Dedifferentiated amniotic fluid mesenchymal stem cell (primary cell): Measurements from ENCODE around the gene IFNA1.
"Not testable (repeated sequence)": the region's sequence is repeated elsewhere in the genome, so short reads cannot be mapped to it uniquely, and the experiment has no call there.

Source experiments
- DNase-seq: peaks from one replicate; pipeline ENCODE4 v3.0.0-alpha.2; 2016; ENCODE audit errors: extremely low spot score

IFNA1 gene

DNA sequence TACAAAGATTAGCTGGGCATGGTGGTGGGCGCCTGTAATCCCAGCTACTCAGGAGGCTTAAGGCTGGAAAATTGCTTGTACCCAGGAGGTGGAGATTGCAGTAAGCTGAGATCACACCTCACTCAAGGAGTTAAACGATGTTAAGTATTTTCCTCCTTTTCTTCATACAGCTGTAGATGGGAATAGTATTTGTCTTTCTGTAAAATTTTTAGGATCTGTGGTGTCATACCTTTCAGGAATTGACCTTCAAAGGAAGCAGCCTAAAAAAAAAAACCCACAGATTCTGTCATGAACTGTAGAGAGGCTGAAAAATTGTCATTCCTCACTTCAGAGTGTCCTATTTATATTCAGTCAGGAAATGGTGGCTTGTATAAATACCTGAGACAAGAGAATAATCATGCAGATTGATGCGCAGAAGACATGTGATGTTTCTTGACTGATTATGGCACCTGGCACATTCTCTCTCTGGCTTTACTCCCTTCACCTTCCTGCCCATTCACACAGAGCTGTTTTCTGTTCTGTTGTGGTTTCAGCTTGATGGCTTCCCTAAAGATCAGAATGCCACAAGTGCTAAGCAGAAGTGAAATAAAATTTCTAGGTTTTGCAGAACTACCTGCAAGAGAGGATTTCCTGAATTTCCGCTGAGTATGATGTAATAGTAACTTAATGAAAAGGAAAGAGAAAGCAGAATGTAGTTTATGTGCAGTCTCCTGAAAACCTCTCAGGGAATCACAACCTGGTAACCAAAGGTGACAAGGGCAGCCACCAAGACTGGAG is 3.8 kb downstream of the IFNA1 start:
- no peak for DNase-seq

DNA sequence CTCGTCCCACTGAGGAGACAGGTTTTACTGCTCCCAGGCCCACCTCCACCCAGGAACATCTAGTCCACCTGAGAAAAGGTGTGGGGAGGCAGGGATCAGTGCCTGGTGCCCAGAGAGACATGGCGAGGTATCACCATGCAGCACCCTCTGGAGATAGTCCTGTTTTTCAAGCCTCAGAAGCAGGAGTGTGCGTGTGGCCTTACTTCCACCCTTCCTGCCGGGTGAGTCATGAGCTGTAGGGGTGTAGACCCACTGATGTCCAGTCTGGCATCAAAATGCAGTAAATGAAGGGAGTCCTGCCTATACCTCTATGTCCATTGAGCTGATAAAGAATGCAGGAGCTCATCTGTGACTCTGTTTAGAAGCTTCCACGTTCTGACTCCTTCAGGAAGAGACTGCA is 9.1 kb downstream of the IFNA1 start:
- DNase-seq = not testable (repeated sequence)

DNA sequence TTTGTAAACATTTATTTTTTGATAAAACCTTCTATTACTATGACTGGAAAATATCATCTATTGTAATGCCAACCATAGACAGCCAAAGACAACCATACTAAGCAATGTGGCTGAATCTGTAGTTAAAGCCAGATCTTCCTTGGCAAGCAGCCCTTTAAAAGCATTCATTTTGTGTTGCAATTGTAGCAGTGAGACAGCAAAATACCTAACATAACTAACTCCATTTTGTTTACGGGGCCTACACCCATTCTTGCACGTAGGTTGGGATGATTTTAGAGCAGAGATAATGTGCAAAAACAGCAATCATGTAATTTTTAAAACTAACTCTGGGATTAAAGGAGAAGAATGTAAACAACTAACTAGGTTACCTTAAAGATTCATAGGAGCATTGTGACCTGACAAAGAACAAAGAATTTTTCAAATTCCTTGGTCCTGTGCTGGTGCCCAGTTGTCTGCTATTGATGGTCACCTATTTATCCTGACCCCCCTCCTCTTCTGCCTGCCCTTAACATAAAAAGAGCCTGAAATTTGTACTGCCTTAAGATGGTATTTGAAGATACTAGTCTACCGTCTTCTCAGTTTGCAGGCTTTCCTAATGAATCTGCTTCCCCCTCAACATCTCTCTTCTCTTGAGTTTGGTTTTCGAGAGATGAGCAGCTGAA is 10.6 kb downstream of the IFNA1 start:
- no peak for DNase-seq

DNA sequence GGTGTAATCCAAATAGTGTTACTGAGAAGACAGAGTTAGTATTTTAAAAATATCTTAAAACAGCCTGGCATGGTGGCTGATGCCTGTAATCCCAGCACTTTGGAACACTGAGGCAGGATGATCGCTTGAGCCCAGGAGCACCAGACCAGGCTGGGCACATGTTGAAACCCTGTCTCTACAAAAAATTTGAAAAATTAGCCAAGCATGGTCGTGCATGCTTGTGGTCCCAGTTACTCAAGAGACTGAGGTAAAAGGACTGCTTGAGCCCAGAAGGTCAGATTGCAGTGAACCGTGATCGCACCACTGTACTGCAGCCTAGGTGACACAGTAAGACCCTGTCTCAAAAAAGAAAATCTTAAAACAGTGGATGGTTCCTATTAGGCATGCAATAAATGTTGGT is 12.4 kb downstream of the IFNA1 start:
- no peak for DNase-seq

GRCh38 chr9:21454149-21454548 is 13.9 kb downstream of the IFNA1 start:
- no peak for DNase-seq

DNA sequence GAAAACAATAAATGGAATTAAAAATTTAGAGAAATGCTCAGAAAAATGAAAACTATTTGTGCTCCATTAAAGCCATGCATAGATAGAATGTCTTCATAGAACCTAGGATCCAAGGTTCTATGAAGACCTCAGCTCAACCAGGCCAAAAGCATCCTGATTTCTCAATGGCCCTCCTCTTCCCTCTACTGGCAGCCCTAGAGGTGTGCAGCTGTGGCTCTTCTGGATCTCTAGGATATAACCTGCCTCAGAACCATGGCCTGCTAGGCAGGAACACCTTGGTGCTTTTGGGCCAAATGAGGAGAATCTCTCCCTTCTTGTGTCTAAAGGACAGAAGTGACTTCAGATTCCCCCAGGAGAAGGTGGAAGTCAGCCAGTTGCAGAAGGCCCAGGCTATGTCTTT is 15.1 kb downstream of the IFNA1 start:
- no peak for DNase-seq

DNA sequence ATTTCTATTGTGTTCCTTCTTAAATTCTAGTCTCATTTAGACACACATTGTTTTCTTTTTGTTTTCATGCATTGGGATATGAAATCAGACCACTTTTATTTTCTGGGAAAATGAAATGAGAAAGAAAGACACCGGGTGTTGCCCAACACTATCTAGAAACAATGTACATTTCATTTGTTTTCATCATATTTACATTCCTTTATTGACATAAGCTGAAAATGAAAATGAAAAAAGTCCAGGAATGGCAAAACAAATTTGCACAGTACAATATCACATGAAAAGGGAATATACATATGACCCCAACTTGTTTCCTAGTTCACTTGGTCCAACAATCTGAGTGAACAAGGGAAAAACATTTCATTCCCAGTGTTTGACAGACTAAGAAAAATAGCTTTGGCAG is 21.1 kb downstream of the IFNA1 start:
- DNase-seq = peak; percentile 45

DNA sequence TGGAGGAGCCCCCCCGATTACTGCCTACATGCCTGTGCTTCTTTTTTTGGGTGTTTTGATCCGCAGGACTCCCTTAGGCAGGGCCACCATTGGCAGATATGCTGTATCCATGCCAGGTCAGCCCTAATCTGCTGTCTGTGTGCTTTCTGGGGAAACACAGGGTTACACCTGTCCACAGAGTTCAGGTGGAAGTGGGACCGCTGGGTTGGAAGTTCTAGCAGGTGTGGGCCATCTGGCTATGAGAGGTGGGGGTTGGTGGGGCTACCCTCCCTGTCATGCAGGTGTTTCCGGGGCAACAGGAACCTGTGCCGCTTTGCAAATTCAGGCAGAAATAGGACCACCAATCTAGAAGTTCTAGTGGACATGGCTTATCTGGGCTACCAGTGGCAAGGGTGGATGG is 24.9 kb downstream of the IFNA1 start:
- no peak for DNase-seq

GRCh38 chr9:21465859-21466518 is 25.8 kb downstream of the IFNA1 start:
- DNase-seq = peak; percentile 81

DNA sequence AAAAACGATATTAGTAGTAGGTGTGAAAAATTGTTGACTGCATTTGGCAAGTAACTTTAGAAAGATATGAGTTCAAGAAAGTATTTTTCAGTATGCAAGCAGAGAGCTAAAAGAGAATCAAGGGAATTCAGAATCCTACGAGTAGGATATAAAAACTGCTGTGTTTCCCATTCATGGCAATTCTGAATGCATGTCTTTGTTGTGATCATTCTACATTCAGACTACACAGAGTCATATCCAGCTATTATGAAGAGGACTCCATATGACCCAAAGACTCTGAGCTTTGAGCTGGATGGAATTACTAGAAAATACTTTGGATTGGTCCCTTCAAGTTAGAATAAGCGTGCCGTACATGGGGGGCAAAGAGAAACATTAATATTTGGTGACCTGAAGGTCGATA is 29.9 kb downstream of the IFNA1 start:
- DNase-seq = no peak

DNA sequence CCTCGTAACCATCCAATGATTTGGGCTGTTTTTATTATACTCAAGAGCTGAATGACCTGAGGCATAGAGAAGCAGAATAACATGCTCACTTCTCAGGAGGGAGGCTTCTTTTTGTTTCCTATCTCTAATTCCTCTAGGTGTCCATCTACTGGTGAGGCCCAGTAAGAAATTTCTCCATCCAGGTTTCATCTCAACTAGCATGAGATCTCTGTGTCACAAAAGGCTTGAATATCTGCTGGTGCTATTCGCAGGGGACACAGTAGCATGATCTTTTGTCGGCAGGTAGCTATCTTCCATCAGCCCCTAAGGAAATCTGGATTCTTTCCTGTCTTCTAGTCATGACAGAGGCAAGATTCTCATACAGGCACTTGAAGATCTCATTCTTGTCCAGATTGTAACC is 33.0 kb downstream of the IFNA1 start:
- DNase-seq = no peak

DNA sequence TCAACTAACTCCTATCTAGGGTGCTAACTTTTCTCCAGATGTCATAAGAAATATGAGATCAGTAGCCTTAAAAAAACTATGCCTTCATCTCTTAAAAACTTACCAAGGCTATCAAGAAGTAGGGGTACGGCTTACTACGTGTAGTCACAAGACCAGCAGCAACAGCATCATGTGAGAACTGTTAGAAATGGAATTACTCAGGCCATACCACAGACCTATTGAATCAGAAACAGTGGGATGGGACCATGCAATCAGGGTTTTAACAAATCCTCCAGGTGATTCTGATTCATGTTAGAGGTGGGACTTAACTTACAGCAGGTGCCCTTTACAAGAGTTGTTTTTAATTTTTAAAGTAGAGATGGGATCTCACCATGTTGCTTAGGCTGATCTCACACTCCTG is 37.2 kb downstream of the IFNA1 start:
- no peak for DNase-seq

- DNase-seq = no peak
These were observed 39.0 kb downstream of the IFNA1 start for GRCh38 chr9:21479152-21479702.

GRCh38 chr9:21481470-21482056 is 41.3 kb downstream of the IFNA1 start:
- no peak for DNase-seq

GRCh38 chr9:21482213-21482612 is 42.0 kb downstream of the IFNA1 start, which contains the start of gene IFNE:
Gene IFNE, minus strand, starts transcription at chr9:21482313. Its CDS starts 619 bp downstream, at chr9:21481694.
- DNase-seq = no peak
